Amniotic stem cell (primary cell): ENCODE results near the gene PCYT2.
A peak's percentile ranks its signal among the peaks of the same experiment; 100 is the strongest.

Experiments used
- DNase-seq: peaks from one replicate; lab custom pipeline; 2025; lab: John Stamatoyannopoulos, UW

Gene PCYT2

DNA sequence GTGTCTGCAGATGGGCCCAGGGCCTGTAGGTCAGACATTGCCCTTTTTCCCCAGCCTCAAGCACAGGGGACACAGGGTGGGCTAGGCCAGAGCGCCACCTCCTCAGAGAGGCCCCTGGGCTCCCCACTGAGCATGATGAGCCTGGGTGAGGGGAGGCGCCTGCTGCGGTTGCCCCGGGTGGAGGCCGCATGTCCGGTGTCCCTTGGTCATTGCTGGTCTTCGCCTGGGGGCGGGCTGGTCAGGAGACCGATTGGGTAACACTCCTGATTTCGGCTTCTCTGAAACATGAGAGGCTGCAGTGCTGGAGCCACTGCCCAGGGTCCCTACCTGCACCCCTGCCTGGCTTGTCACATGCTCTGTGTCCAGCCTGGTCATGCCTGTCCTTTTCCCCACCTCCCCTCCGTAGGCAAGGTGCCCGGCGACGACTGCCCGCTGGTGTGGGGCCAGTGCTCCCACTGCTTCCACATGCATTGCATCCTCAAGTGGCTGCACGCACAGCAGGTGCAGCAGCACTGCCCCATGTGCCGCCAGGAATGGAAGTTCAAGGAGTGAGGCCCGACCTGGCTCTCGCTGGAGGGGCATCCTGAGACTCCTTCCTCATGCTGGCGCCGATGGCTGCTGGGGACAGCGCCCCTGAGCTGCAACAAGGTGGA lies 11.6 kb downstream of the PCYT2 start:
- no peak for DNase-seq

- DNase-seq: no peak
Measured at GRCh38 chr17:81898885-81899284, 12.3 kb downstream of the PCYT2 start.

- peak; percentile 83 for DNase-seq
Measured at GRCh38 chr17:81898029-81898866, 13.0 kb downstream of the PCYT2 start.

- DNase-seq: no peak
Measured at GRCh38 chr17:81895400-81895799, 15.8 kb downstream of the PCYT2 start.

GRCh38 chr17:81891303-81891552 lies 20.0 kb downstream of the PCYT2 start:
- no peak for DNase-seq

- DNase-seq: no peak
Measured at GRCh38 chr17:81890447-81891302, 20.5 kb downstream of the PCYT2 start.

GRCh38 chr17:81889602-81890001 lies 21.6 kb downstream of the PCYT2 start:
- DNase-seq: no peak

- no peak for DNase-seq
Measured at GRCh38 chr17:81888988-81889595, 22.1 kb downstream of the PCYT2 start.

DNA sequence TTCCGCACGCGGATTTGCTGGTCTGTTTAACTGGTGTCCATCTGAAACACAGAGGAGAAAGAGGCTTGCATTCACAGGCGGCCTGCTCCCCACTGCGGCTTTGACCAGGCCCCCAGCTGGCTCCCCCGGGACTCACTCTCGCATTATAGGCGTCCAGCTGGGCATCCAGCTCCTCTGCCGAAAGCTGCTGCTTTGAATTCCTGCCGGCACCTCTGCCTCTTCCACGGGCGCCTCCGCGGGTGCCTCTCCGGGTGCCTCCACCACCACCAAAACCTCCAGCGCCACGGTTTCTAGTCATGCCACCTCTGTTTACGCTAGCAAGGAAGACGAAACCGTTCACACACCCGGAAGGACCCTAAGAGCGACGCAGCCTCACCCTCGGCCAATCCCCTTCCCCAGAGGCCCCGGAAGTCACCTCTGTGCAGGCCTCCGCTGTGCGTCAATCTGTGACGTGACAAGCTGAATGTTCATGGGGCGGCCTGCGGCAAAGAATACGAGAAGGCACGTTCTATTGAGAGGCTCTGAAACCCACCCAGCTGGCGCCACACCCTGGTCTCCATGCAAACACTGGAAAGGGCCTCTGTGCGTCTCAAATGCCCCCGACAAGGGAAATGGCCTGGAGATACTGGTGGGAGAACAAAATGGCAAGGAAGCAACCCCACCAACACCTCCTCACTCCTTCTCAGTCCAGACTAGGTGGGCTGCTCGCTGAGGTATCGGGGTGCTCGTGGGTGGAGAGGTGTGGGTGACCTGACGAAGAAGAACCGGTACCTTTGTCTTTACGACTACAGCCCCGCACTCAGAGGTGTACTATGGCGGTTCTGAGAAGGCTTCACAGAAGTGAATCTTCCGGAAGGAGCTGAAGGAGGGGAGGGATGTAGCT lies 22.9 kb downstream of the PCYT2 start:
- no peak for DNase-seq

DNA sequence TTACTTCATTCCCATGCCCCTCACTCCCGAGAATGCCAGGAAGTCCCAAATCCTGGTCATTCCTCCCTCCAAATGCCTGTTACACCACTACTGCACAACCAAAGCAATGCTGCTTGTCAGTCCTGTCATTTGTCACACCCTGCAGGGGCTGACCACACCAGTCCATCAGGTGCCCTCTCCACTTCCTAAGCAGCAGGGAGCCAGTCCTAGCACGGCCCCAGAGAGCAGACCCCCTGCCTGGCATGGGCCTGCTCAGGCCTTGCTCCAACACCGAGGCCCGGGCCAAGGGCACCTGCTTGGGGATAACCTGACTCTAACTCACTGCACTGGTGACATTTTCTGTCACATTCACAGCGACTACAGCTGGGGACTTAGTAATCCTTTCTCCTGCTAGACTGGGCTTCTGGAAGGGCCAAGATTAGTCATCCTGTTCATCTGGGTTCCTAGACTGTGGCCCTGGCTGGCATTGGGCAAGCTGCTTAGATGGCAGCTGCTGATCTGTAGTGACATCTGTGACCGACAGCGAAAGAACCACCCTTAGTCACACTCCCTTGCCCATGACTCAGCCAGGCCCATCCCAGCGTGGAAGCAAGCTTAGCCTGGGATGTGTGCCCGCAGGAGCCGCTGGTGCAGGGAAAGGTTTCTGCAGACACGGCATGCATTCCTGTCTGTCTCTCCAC lies 25.2 kb downstream of the PCYT2 start:
- no peak for DNase-seq

- no peak for DNase-seq
Measured at GRCh38 chr17:81885454-81885853, 25.7 kb downstream of the PCYT2 start.

GRCh38 chr17:81884968-81885367 lies 26.2 kb downstream of the PCYT2 start:
- DNase-seq: no peak

DNA sequence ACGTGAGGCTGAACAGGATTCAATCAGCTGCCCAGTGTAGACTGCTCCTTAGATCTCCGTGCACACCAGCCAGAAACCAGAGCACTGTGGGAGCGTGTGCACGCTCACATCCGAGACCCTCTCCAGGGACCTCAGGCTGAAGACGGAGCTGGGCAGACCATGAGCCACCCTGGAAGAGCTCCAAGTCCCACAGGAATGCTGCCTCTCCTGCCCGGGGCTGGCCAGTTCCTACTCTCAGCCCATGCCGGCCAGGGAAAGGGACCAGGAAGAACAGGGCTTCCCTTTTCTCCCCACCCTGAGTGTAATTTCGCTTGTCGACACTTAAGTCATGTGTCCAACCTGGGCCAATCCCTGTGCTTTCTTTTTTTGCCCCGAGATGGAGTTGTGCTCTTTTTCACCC lies 26.7 kb downstream of the PCYT2 start:
- no peak for DNase-seq

DNA sequence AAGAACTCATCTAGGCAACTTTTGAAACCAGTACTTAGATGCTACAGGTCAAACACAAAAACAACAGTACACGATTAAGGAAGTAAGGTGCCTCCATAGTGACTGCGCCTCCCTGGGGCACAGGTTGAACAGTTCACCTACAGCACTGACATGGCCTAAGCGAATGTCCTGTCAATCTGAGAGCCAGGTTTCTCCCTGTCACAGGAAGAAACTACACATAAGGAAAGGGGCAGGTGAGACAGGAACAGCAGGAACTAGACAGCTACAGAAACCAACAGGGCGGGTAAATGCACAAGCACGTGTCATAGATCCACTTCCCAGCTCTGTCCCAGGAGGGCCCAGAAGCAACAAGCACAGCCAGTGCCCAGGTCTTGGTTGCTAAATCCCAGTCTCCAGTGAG lies 32.1 kb downstream of the PCYT2 start:
- no peak for DNase-seq

DNA sequence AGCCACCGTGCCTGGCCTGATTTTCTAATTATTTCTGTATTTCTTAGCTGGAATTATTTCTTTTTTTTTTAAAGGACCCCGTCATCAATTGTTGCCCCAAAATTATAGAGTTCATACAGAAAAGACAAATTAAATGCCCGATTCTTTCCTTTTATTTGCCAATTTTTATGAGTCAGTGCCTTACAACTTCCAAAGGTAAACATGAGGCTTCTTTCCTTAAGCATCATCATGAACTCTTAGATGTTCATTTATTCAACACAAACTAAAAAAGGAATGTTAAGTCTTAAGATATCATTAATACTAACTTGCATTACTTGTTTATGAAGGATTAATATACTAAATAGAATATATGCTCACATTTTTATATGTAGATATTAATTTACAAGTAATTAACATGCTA lies 32.9 kb downstream of the PCYT2 start:
- DNase-seq: no peak

- no peak for DNase-seq
Measured at GRCh38 chr17:81877569-81877968, 33.6 kb downstream of the PCYT2 start.

DNA sequence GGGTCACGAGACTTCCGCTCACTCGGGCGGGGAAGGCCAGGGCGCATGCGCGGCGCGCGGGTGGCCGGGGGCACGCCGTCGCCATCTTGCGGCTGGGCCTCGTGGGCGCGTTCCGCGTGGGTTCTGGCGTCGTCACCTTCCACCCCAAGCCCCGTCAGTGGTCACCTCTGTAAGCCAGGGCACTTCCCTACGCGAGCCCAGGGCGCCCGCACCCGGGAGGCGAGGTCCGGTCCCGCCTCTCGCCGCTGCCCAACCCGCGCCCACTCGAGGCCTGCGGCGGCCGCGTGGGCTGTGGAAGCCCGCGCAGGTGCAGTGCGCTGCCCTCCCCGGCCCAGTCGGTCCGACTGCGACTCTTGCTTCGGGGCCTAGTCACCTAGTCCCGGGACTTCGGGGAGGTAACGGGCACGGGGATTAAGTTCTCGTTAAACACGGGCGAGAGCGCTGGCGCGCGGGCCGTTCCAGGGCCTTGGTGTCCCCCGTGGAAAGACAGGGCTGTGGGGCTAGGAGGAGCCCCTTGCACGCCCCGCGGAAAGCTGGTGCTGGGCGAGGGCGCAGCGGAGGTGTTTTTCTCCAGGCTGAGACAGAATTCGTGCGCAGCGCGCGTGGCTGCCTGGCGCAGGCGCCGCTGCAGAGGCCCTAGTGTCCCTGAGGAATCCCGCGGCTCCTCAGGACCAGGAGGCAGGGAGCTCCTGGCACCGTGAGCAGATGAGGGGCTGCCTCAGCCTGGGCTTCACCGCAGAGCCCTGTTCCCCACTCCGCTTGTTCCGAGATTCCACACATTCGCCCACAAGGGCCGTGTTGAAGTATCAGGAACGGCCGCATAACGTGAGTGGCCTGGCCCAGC lies 39.6 kb downstream of the PCYT2 start:
- DNase-seq: peak; percentile 65

DNA sequence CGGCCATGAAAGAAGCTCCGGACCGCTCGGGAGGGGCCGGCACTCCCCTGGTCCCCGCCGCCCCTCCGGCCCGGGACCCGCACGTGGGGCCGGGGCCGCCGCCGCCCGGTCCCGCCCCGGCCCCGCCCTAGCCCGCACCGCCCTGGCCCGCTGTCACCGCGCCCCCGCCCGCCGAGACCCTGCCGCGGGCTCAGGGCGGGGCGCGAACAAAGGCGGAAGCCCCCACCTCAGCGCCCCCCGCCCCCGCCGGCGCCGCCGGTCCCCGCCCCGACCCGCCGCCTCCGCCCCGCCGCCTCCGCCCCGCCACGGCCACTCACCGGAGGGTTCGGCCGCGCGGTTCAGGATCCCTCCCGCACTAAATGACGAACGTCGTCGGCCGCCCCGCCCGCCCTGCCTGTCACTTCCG lies 40.2 kb downstream of the PCYT2 start, which contains the start of gene ARHGDIA:
TSS of gene ARHGDIA (minus strand) at position 357 of the 406 bp plus-strand sequence. CDS start 1,407 bp downstream, outside the sequence.
- no peak for DNase-seq

DNA sequence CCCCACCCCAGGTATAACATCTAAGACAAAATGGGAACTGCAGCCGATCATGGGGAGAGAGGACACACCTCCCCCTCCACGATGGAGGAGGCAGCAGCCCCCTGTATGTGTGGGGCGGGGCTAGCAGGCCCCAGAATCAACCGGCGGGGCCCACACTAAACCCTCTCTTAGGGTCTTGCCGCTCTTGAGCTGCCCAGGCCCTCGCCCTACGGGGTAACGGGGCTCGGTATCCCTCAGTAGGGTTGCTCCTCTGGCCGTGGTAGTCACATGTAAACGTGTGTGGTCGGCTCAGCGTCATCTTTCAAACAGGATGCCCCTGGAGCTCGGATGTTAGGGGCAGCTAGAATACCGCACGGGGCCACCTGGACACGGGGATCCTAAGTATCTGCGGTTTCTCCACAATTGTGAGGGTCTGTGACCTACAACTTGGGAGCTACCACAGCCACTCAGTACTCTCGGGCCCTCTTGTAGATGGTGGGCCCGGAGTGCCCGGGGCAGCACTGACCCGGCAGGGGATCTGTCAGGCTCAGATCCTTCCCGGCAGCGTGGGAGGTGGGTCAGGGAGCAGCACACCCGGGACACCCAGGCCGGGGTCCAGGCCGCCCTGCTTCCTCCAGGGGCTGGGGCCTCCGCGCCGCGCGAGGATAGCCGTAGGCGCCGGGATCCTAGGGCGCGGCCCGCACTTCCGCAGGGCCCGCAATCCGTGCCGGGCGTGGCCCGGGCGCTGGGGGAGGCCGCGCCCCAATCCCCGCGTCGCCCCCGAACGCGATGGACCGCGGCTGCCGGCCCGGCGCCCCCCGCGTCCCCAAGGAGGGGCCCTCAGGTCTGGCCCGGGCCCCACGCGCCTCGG lies 40.8 kb downstream of the PCYT2 start:
- DNase-seq: no peak
